ENCODE data around the gene VANGL1.

- TF ChIP-seq CTCF (conservative IDR thresholded peaks at IDR 0.05; ENCODE audit: low read depth, low read length) (no peak), EZH2 (IDR thresholded peaks at IDR 0.05; ENCODE audit: low read length, unreplicated experiment) (no peak)
Measured at GRCh38 chr1:115648717-115649691, 7.2 kb downstream of the VANGL1 start.

All from PC-3 (cell line).